ENCODE measurements around the gene RTL1.

The RTL1 gene

GRCh38 chr14:100902295-100903133 is 1.0 kb downstream of the RTL1 start:
- peaks cover 68% of the 10 kb centered on the region for H3K27me3 Mint-ChIP-seq
- no peaks in the 10 kb centered on the region for H3K4me1 Mint-ChIP-seq (ENCODE audit: low read depth)
- H3K4me3 Mint-ChIP-seq, result no peak overlapping the region
- H3K9me3 Mint-ChIP-seq, result no peaks in the 10 kb centered on the region
- intact Hi-C loops (cut with micrococcal nuclease), result no loop called here
- no peaks in the 10 kb centered on the region for H3K36me3 Mint-ChIP-seq (ENCODE audit: low read depth)
- H3K27ac Mint-ChIP-seq, result no peak overlapping the region

- H3K27ac Mint-ChIP-seq, result no peak overlapping the region
- intact Hi-C loops (cut with micrococcal nuclease), result no loop called here
- H3K4me1 Mint-ChIP-seq (ENCODE audit: low read depth), result no peaks in the 10 kb centered on the region
- H3K36me3 Mint-ChIP-seq (ENCODE audit: low read depth), result no peaks in the 10 kb centered on the region
- H3K9me3 Mint-ChIP-seq, result no peaks in the 10 kb centered on the region
- peaks cover 71% of the 10 kb centered on the region for H3K27me3 Mint-ChIP-seq
- H3K4me3 Mint-ChIP-seq, result no peak overlapping the region
Observed at GRCh38 chr14:100901391-100902183, 1.9 kb downstream of the RTL1 start.

- Mint-ChIP-seq H3K27me3 (peaks cover 71% of the 10 kb centered on the region), H3K4me1 (ENCODE audit: low read depth) (no peaks in the 10 kb centered on the region), H3K36me3 (ENCODE audit: low read depth) (no peaks in the 10 kb centered on the region), H3K27ac (no peak overlapping the region), H3K4me3 (no peak overlapping the region), H3K9me3 (no peaks in the 10 kb centered on the region)
- intact Hi-C loops (cut with micrococcal nuclease), result no loop called here
Observed at GRCh38 chr14:100900837-100901390, 2.6 kb downstream of the RTL1 start.

GRCh38 chr14:100899884-100900771 is 3.4 kb downstream of the RTL1 start:
- Mint-ChIP-seq H3K4me1 (ENCODE audit: low read depth) (no peaks in the 10 kb centered on the region), H3K27me3 (peaks cover 65% of the 10 kb centered on the region), H3K4me3 (no peak overlapping the region), H3K36me3 (ENCODE audit: low read depth) (no peaks in the 10 kb centered on the region), H3K9me3 (no peaks in the 10 kb centered on the region), H3K27ac (no peak overlapping the region)
- intact Hi-C loops (cut with micrococcal nuclease), result no loop called here

GRCh38 chr14:100898935-100899883 is 4.3 kb downstream of the RTL1 start:
- Mint-ChIP-seq H3K27ac (no peak overlapping the region), H3K4me3 (no peak overlapping the region), H3K9me3 (no peaks in the 10 kb centered on the region), H3K36me3 (ENCODE audit: low read depth) (no peaks in the 10 kb centered on the region), H3K27me3 (peaks cover 56% of the 10 kb centered on the region), H3K4me1 (ENCODE audit: low read depth) (no peaks in the 10 kb centered on the region)
- intact Hi-C loops (cut with micrococcal nuclease), result no loop called here

- Mint-ChIP-seq H3K36me3 (ENCODE audit: low read depth) (no peaks in the 10 kb centered on the region), H3K27ac (no peak overlapping the region), H3K4me3 (no peak overlapping the region), H3K4me1 (ENCODE audit: low read depth) (no peaks in the 10 kb centered on the region), H3K27me3 (peaks cover 50% of the 10 kb centered on the region), H3K9me3 (no peaks in the 10 kb centered on the region)
- intact Hi-C loops (cut with micrococcal nuclease), result no loop called here
Observed at GRCh38 chr14:100898465-100898864, 5.1 kb downstream of the RTL1 start.

- Mint-ChIP-seq H3K36me3 (ENCODE audit: low read depth) (no peaks in the 10 kb centered on the region), H3K27ac (no peak overlapping the region), H3K4me1 (ENCODE audit: low read depth) (no peaks in the 10 kb centered on the region), H3K9me3 (no peaks in the 10 kb centered on the region), H3K4me3 (no peak overlapping the region), H3K27me3 (peaks cover 35% of the 10 kb centered on the region)
- intact Hi-C loops (cut with micrococcal nuclease), result no loop called here
Observed at GRCh38 chr14:100896369-100897060, 7.0 kb downstream of the RTL1 start.

- H3K27me3 Mint-ChIP-seq, result peaks cover 25% of the 10 kb centered on the region
- no peaks in the 10 kb centered on the region for H3K9me3 Mint-ChIP-seq
- H3K36me3 Mint-ChIP-seq (ENCODE audit: low read depth), result no peaks in the 10 kb centered on the region
- H3K27ac Mint-ChIP-seq, result no peak overlapping the region
- no peaks in the 10 kb centered on the region for H3K4me1 Mint-ChIP-seq (ENCODE audit: low read depth)
- H3K4me3 Mint-ChIP-seq, result no peak overlapping the region
- intact Hi-C loops (cut with micrococcal nuclease), result no loop called here
Observed at GRCh38 chr14:100895411-100895810, 8.1 kb downstream of the RTL1 start.

- Mint-ChIP-seq H3K36me3 (ENCODE audit: low read depth) (no peaks in the 10 kb centered on the region), H3K4me3 (no peak overlapping the region), H3K4me1 (ENCODE audit: low read depth) (no peaks in the 10 kb centered on the region), H3K27ac (no peak overlapping the region), H3K27me3 (peaks cover 15% of the 10 kb centered on the region), H3K9me3 (no peaks in the 10 kb centered on the region)
- intact Hi-C loops (cut with micrococcal nuclease), result no loop called here
Observed at GRCh38 chr14:100894416-100894815, 9.1 kb downstream of the RTL1 start.

GRCh38 chr14:100893760-100894159 is 9.8 kb downstream of the RTL1 start:
- H3K27ac Mint-ChIP-seq, result no peak overlapping the region
- H3K4me1 Mint-ChIP-seq (ENCODE audit: low read depth), result no peaks in the 10 kb centered on the region
- H3K36me3 Mint-ChIP-seq (ENCODE audit: low read depth), result no peaks in the 10 kb centered on the region
- H3K9me3 Mint-ChIP-seq, result no peaks in the 10 kb centered on the region
- H3K27me3 Mint-ChIP-seq, result peaks cover 9% of the 10 kb centered on the region
- no peak overlapping the region for H3K4me3 Mint-ChIP-seq
- intact Hi-C loops (cut with micrococcal nuclease), result no loop called here

GRCh38 chr14:100893228-100893601 is 10.3 kb downstream of the RTL1 start:
- H3K27ac Mint-ChIP-seq, result no peak overlapping the region

GRCh38 chr14:100892496-100893227 is 10.9 kb downstream of the RTL1 start:
- Mint-ChIP-seq H3K27ac (no peak overlapping the region), H3K4me1 (ENCODE audit: low read depth) (no peaks in the 10 kb centered on the region), H3K4me3 (no peak overlapping the region), H3K36me3 (ENCODE audit: low read depth) (no peaks in the 10 kb centered on the region), H3K9me3 (no peaks in the 10 kb centered on the region), H3K27me3 (peaks cover 6% of the 10 kb centered on the region)
- intact Hi-C loops (cut with micrococcal nuclease), result no loop called here

More at GRCh38 chr14:100893228-100893601, 10.3 kb downstream of the RTL1 start:
- Mint-ChIP-seq H3K36me3 (ENCODE audit: low read depth) (no peaks in the 10 kb centered on the region), H3K4me1 (ENCODE audit: low read depth) (no peaks in the 10 kb centered on the region), H3K9me3 (no peaks in the 10 kb centered on the region), H3K27me3 (peaks cover 4% of the 10 kb centered on the region), H3K4me3 (no peak overlapping the region)
- intact Hi-C loops (cut with micrococcal nuclease), result no loop called here

Measured in dendritic cell treated with granulocyte-macrophage colony-stimulating factor and Interleukin-4, amounts not matched to agents 40 ng/mL and 50 ng/mL, for 4 days (primary cell).